NCI-H1048 (cell line): ENCODE data around the gene ACRV1.

Source experiments
- DNase-seq: peaks from one replicate; lab custom pipeline; 2025; lab: John Stamatoyannopoulos, UW

ACRV1 gene

GRCh38 chr11:125649465-125650166 lies 31.0 kb downstream of the ACRV1 start:
- DNase-seq, result no peak

GRCh38 chr11:125645871-125646270 lies 34.8 kb downstream of the ACRV1 start:
- DNase-seq, result no peak

DNA sequence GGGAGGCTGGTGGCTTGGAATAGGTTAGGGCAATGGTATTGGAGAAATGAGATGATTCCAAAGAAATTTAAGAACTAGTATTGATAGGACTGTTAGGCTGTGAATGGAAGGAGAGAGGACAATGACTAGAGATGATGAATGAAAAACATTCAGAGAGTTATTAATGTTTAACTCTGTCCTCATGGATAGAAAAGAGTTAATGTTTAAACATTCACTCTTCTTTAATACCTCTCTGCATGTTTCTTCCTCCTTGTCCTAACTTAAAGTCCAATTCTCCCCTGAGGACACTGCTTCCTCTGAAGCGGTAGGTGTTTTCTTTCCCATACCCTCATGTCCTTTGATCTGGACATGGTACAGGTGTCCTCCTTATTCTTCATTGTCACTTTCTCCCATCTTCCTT lies 42.3 kb downstream of the ACRV1 start:
- no peak for DNase-seq

GRCh38 chr11:125637840-125638239 lies 42.8 kb downstream of the ACRV1 start:
- DNase-seq, result no peak

DNA sequence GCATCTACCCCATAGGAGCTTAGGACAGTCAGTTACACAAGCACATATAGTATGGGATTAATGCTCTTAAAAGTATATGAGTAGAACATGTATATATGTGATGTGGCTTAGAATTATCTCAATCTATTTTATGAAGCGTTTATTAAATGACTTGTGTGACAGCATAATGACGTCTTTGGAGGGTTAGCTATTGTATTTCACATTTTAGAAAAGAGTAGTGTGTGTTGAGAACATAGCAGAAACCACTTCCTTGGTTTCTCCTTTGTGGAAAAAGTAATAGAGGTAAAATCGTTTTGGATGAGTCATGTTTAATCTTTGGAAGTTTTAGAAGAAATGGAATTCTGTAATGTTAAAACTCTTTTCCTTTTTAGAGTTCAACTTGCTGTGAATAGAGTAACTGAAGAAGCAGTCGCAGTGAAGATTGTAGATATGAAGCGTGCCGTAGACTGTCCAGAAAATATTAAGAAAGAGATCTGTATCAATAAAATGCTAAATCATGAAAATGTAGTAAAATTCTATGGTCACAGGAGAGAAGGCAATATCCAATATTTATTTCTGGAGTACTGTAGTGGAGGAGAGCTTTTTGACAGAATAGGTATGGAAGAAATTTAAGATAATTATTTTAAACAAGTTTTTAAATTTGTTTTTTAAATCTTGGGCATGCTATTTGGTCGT lies 53.3 kb downstream of the ACRV1 start:
- no peak for DNase-seq

- DNase-seq, result no peak
Observed at GRCh38 chr11:125626288-125626950, 54.2 kb downstream of the ACRV1 start.

DNA sequence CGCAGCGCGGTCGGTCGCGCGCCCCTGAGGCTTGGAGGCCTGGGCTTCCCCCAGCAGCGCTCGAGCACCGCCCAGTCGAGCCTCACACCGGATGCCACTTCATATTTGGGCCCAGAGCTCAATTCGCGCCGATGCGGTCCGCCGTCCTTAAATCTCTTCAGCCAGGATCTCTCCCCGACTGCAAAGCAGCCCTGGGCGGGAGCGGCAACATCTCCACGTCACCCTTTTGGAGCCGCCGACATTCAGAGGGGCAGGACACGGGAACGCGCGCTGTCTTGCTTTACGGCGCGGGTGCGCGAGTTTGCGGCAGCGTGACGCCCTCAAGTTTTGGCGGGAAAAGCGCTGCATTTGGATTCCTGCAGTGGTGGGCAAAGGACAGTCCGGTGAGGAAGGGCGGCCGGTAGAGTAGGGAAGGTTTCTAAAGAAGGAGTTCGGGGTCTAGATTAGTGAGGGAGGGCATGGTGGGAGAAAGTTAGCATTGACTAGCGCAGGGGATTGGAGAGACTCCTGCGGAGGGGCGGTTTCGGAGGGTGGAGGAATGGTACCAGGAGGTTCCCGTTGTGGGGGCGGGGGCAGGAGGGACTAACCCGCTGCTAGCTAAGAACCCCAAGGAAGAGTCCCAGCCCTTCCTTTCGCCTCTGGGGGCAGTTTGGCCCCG lies 54.9 kb downstream of the ACRV1 start:
- DNase-seq, result peak; percentile 82

DNA sequence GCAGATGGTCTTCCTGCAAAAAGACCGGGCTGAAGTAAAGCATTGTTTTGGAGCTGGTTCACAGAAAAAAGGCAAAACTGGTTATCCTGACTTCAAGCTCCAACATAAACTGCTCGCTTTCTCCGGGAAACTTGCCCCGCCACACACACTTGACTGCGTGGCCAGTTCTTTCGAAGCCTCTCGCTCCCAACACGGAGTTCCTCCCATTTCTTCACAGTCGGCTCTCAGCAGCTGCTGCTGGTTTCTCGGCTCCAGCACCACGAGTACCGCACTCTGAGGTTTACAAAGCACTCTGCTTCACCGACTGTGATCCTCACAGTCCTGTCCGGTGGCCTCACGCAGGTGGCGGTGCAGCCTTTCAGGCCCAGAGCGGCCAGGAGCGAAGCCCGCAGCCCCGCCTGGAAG lies 55.4 kb downstream of the ACRV1 start:
- DNase-seq, result no peak

DNA sequence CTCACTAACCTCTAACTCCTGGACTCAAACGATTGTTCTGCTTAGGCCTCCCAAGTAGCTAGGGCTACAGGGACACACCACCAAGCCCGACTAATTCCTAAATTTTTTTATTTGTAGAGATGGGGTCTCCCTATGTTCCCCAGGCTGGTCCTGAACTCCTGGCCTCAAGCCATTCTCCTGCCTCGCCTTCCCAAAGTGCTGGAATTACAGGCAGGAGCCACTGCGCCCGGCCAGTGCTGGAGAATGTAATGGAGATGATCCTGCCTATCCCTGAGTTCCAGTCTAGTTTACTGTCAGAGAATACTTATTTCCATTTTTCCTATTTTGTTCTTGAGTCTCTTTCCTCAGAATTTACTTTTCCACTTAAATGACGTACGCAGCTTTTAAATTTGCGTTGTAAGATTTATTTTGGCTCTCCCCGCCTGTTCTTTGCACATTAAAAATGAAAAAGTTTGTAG lies 55.9 kb downstream of the ACRV1 start, which contains the start of gene CHEK1:
Gene CHEK1, plus strand, starts transcription at position 408 of the 458 bp plus-strand sequence. CDS start 1,606 bp downstream, outside the sequence.
- DNase-seq, result no peak

GRCh38 chr11:125623064-125623463 lies 57.6 kb downstream of the ACRV1 start:
- no peak for DNase-seq

GRCh38 chr11:125621995-125622394 lies 58.7 kb downstream of the ACRV1 start:
- no peak for DNase-seq
